Measurements from ENCODE around the gene ASPRV1.

GRCh38 chr2:69917852-69918251, 43.6 kb downstream of the ASPRV1 start:
- TF ChIP-seq MYC (IDR thresholded peaks at IDR 0.05; ENCODE audit: borderline replicate concordance, low read length) (no peak), NR3C1 (IDR thresholded peaks at IDR 0.05) (no peak), HDAC2 (IDR thresholded peaks at IDR 0.05) (no peak), RARB (CRISPR knock-in tag; IDR thresholded peaks at IDR 0.05) (no peak), POLR2A (IDR thresholded peaks at IDR 0.05; ENCODE audit: low read length) (no peak), TFCP2L1 (CRISPR knock-in tag; IDR thresholded peaks at IDR 0.05) (no peak), KDM5A (IDR thresholded peaks at IDR 0.05) (no peak), PHF8 (IDR thresholded peaks at IDR 0.05; ENCODE audit: borderline replicate concordance, low read depth) (no peak), NPAS2 (CRISPR knock-in tag; IDR thresholded peaks at IDR 0.05; ENCODE audit: borderline replicate concordance) (no peak), FOSL2 (IDR thresholded peaks at IDR 0.05) (no peak), FOSL2 (CRISPR knock-in tag; IDR thresholded peaks at IDR 0.05) (0 out of 2 replicates have a peak, but pooled peaks have one; percentile 39), CEBPB (IDR thresholded peaks at IDR 0.05) (no peak), ESRRA (IDR thresholded peaks at IDR 0.05; ENCODE audit: borderline replicate concordance, low read length) (no peak)
- TF ChIP-seq, protein P1, sequence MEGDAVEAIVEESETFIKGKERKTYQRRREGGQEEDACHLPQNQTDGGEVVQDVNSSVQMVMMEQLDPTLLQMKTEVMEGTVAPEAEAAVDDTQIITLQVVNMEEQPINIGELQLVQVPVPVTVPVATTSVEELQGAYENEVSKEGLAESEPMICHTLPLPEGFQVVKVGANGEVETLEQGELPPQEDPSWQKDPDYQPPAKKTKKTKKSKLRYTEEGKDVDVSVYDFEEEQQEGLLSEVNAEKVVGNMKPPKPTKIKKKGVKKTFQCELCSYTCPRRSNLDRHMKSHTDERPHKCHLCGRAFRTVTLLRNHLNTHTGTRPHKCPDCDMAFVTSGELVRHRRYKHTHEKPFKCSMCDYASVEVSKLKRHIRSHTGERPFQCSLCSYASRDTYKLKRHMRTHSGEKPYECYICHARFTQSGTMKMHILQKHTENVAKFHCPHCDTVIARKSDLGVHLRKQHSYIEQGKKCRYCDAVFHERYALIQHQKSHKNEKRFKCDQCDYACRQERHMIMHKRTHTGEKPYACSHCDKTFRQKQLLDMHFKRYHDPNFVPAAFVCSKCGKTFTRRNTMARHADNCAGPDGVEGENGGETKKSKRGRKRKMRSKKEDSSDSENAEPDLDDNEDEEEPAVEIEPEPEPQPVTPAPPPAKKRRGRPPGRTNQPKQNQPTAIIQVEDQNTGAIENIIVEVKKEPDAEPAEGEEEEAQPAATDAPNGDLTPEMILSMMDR (IDR thresholded peaks at IDR 0.05), result no peak
- TF ChIP-seq, protein P2, sequence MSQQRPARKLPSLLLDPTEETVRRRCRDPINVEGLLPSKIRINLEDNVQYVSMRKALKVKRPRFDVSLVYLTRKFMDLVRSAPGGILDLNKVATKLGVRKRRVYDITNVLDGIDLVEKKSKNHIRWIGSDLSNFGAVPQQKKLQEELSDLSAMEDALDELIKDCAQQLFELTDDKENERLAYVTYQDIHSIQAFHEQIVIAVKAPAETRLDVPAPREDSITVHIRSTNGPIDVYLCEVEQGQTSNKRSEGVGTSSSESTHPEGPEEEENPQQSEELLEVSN (IDR thresholded peaks at IDR 0.05; ENCODE audit: borderline replicate concordance, low read depth), result no peak
